Liver (tissue), 9 donors: ENCODE measurements around the gene TMEM115. TPM values are rescaled to one million over a fixed set of nuclear protein-coding genes. Genes with fewer than 3 reads are reported as not detected.

Experiments used
- DNase-seq: peaks from one replicate; pipeline ENCODE4 v3.0.0-alpha.2; 2017; ENCODE audit warnings: low spot score
- H3K27ac ChIP-seq, 2 donors: one replicate each; pipeline ENCODE4 v1.7.0; 2013; ENCODE audit warnings: inconsistent platforms in 2 of 2, low read length in 2 of 2, control low read depth in 1 of 2, low read depth in 1 of 2, mild to moderate bottlenecking in 1 of 2
- H3K27me3 ChIP-seq, 4 donors: one replicate each; pipeline versions ENCODE4 v1.6.1 to v1.7.0; 2013; ENCODE audit warnings: low read length in 3 of 4, inconsistent platforms in 1 of 4, mild to moderate bottlenecking in 1 of 4, moderate library complexity in 1 of 4; ENCODE audit not compliant: control insufficient read depth in 4 of 4, insufficient read depth in 4 of 4
- H3K36me3 ChIP-seq, 4 donors: one replicate each; pipeline versions ENCODE4 v1.6.1 to v1.7.0; 2013; ENCODE audit warnings: low read length in 3 of 4, mild to moderate bottlenecking in 3 of 4, low read depth in 1 of 4, moderate library complexity in 1 of 4; ENCODE audit not compliant: control insufficient read depth in 4 of 4, insufficient read depth in 3 of 4
- H3K4me1 ChIP-seq, 4 donors: one replicate each; pipeline versions ENCODE4 v1.6.1 to v1.7.0; 2013; ENCODE audit warnings: low read length in 3 of 4, mild to moderate bottlenecking in 3 of 4, moderate library complexity in 1 of 4; ENCODE audit not compliant: control insufficient read depth in 4 of 4, insufficient read depth in 4 of 4
- H3K4me3 ChIP-seq, 3 donors: one replicate each; pipeline versions ENCODE4 v1.6.1 to v1.7.0; 2013; ENCODE audit warnings: low read length in 3 of 3, control low read depth in 1 of 3, low read depth in 1 of 3, mild to moderate bottlenecking in 1 of 3
- H3K9ac ChIP-seq, 2 donors: one replicate each; pipeline ENCODE4 v1.7.0; 2013; ENCODE audit warnings: low read length in 2 of 2, mild to moderate bottlenecking in 2 of 2, moderate library complexity in 2 of 2, control low read depth in 1 of 2, low read depth in 1 of 2
- H3K9me3 ChIP-seq, 4 donors: one replicate each; pipeline versions ENCODE4 v1.6.1 to v1.7.0; 2013; ENCODE audit warnings: low read length in 3 of 4; ENCODE audit not compliant: control insufficient read depth in 4 of 4
- ATF3 ChIP-seq: IDR thresholded peaks from 2 replicates; pipeline ENCODE4 v1.6.1; 2016; ENCODE audit warnings: antibody characterized with exemption
- EGR1 ChIP-seq, 2 donors: IDR thresholded peaks; 2 replicates each; pipeline ENCODE4 v1.6.1; 2016 to 2018; ENCODE audit warnings: antibody characterized with exemption in 2 of 2, low read depth in 2 of 2
- FOXA1 ChIP-seq: IDR thresholded peaks from 2 replicates; pipeline ENCODE4 v1.6.1; 2016; ENCODE audit warnings: antibody characterized with exemption
- FOXA2 ChIP-seq: IDR thresholded peaks from 2 replicates; pipeline ENCODE4 v1.6.1; 2016; ENCODE audit warnings: antibody characterized with exemption
- GABPA ChIP-seq, 2 donors: IDR thresholded peaks in 1 of 2; conservative IDR thresholded peaks in 1 of 2; 2 replicates each; pipeline ENCODE4 v1.6.1; 2016; ENCODE audit warnings: antibody characterized with exemption in 2 of 2, mild to moderate bottlenecking in 1 of 2, moderate library complexity in 1 of 2
- HNF4A ChIP-seq, 2 donors: conservative IDR thresholded peaks; 2 replicates each; pipeline ENCODE4 v1.6.1; 2016; ENCODE audit warnings: antibody characterized with exemption in 2 of 2, mild to moderate bottlenecking in 2 of 2
- JUND ChIP-seq, 2 donors: IDR thresholded peaks; 2 replicates each; pipeline ENCODE4 v1.6.1; 2016; ENCODE audit warnings: antibody characterized with exemption in 2 of 2
- NR2F2 ChIP-seq: IDR thresholded peaks from 2 replicates; pipeline ENCODE4 v1.6.1; 2016; ENCODE audit warnings: antibody characterized with exemption
- RAD21 ChIP-seq, 2 donors: IDR thresholded peaks; 2 replicates each; pipeline ENCODE4 v1.6.1; 2016; ENCODE audit warnings: antibody characterized with exemption in 2 of 2, mild to moderate bottlenecking in 2 of 2
- RXRA ChIP-seq, 2 donors: IDR thresholded peaks; 2 replicates each; pipeline ENCODE4 v1.6.1; 2017 to 2018; ENCODE audit warnings: antibody characterized with exemption in 2 of 2, mild to moderate bottlenecking in 1 of 2
- SP1 ChIP-seq: IDR thresholded peaks from 2 replicates; pipeline ENCODE4 v1.6.1; 2018; ENCODE audit warnings: antibody characterized with exemption, mild to moderate bottlenecking
- TAF1 ChIP-seq: conservative IDR thresholded peaks from 2 replicates; pipeline ENCODE4 v1.6.1; 2016; ENCODE audit warnings: antibody characterized with exemption, mild to moderate bottlenecking
- YY1 ChIP-seq: IDR thresholded peaks from 2 replicates; pipeline ENCODE4 v1.6.1; 2016; ENCODE audit warnings: antibody characterized with exemption, mild to moderate bottlenecking
- ZBTB33 ChIP-seq: IDR thresholded peaks from 2 replicates; pipeline ENCODE4 v1.6.1; 2016; ENCODE audit warnings: antibody characterized with exemption
- WGBS: extraction: QIAGEN DNeasy Blood & Tissue Kit; methylation state at CpG from one replicate; pipeline ENCODE4 v1.1.7; 2013; 5-methylcytosine and 5-hydroxymethylcytosine counted together
- polyA plus RNA-seq, 2 donors: library from polyadenylated mRNA; stranded (reverse) in 1 of 2; unstranded in 1 of 2; fragments of 200-250 nt in 1 of 2; fragments of >200 nt in 1 of 2; fragmentation: Nextera tagmentation in 1 of 2; extraction: Ambion mirVana in 1 of 2; gene quantifications; one replicate each; pipeline versions ENCODE4 v1.2.1 to v1.2.3, GENCODE V29; 2013 to 2015
- total RNA-seq, 2 donors: library from RNA; depleted of rRNA; stranded (reverse); fragments of >200 nt; gene quantifications; one replicate each; pipeline ENCODE4 v1.2.3, GENCODE V29; 2014
- TF ChIP-seq, protein P1 (sequence below): IDR thresholded peaks from 2 replicates; pipeline ENCODE4 v1.6.1; 2016; ENCODE audit warnings: antibody characterized with exemption, mild to moderate bottlenecking
- TF ChIP-seq, protein P2 (sequence below): IDR thresholded peaks from 2 replicates; pipeline ENCODE4 v1.6.1; 2016; ENCODE audit warnings: antibody characterized with exemption
- donor health status: healthy.
- donor health status: healthy.
- donor health status: healthy.
- donor health status: healthy.
- donor health status: healthy.

The TMEM115 gene
- total and polyA plus RNA-seq, 4 donors = 18.6 to 23.0 (median 19.8) TPM

DNA sequence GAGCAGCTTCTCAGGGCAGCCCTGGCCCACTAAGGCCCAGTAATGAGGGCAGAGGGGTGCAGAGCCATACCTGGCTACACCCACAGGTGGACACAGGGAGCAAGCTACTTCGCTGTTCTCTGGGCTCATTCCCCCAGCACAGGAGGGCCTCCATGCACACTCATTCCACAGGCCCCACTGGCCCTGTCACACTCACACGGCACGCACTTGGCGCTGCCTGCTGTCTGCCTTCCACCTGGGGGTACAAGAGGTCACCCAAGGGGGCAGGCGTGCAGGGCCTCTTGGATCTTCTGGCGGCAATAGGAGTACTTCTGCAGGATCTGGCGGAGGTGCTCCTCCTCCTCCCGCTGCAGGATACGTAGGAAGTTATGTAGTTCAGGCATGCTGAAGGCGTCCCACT lies 29.0 kb downstream of the TMEM115 start:
- Histone ChIP-seq H3K9me3 (no peaks in the 10 kb centered on the region), H3K27ac (no peak overlapping the region), H3K9ac (no peak overlapping the region), H3K4me3 (no peak overlapping the region), H3K36me3 (peaks cover 4 to 34% (median 17%) of the 10 kb centered on the region in 4 donors), H3K4me1 (peaks cover 5 to 45% (median 23%) of the 10 kb centered on the region in 4 donors), H3K27me3 (no peaks in the 10 kb centered on the region)
- 94% methylated on average over 10 of the region's 10 CpGs for WGBS
- TF ChIP-seq JUND (IDR thresholded peaks at IDR 0.05) = no peak
- no peak for TF ChIP-seq TAF1
- no peak for TF ChIP-seq RAD21 (IDR thresholded peaks at IDR 0.05)
- TF ChIP-seq HNF4A (conservative IDR thresholded peaks at IDR 0.05) = no peak
- TF ChIP-seq FOXA2 = no peak
- no peak for TF ChIP-seq ZBTB33
- TF ChIP-seq, protein P1, sequence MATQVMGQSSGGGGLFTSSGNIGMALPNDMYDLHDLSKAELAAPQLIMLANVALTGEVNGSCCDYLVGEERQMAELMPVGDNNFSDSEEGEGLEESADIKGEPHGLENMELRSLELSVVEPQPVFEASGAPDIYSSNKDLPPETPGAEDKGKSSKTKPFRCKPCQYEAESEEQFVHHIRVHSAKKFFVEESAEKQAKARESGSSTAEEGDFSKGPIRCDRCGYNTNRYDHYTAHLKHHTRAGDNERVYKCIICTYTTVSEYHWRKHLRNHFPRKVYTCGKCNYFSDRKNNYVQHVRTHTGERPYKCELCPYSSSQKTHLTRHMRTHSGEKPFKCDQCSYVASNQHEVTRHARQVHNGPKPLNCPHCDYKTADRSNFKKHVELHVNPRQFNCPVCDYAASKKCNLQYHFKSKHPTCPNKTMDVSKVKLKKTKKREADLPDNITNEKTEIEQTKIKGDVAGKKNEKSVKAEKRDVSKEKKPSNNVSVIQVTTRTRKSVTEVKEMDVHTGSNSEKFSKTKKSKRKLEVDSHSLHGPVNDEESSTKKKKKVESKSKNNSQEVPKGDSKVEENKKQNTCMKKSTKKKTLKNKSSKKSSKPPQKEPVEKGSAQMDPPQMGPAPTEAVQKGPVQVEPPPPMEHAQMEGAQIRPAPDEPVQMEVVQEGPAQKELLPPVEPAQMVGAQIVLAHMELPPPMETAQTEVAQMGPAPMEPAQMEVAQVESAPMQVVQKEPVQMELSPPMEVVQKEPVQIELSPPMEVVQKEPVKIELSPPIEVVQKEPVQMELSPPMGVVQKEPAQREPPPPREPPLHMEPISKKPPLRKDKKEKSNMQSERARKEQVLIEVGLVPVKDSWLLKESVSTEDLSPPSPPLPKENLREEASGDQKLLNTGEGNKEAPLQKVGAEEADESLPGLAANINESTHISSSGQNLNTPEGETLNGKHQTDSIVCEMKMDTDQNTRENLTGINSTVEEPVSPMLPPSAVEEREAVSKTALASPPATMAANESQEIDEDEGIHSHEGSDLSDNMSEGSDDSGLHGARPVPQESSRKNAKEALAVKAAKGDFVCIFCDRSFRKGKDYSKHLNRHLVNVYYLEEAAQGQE = no peak
- TF ChIP-seq, protein P2, sequence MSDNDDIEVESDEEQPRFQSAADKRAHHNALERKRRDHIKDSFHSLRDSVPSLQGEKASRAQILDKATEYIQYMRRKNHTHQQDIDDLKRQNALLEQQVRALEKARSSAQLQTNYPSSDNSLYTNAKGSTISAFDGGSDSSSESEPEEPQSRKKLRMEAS = no peak
- no peak for TF ChIP-seq SP1
- no peak for TF ChIP-seq GABPA (IDR thresholded peaks at IDR 0.05 in 1 of 2, conservative IDR thresholded peaks at IDR 0.05 in 1 of 2)
- no peak for TF ChIP-seq FOXA1
- no peak for TF ChIP-seq NR2F2
- TF ChIP-seq EGR1 (IDR thresholded peaks at IDR 0.05; ENCODE audit: low read depth in 2 of 2) = no peak
- TF ChIP-seq RXRA (IDR thresholded peaks at IDR 0.05) = no peak
- TF ChIP-seq ATF3 = no peak
- no peak for DNase-seq

DNA sequence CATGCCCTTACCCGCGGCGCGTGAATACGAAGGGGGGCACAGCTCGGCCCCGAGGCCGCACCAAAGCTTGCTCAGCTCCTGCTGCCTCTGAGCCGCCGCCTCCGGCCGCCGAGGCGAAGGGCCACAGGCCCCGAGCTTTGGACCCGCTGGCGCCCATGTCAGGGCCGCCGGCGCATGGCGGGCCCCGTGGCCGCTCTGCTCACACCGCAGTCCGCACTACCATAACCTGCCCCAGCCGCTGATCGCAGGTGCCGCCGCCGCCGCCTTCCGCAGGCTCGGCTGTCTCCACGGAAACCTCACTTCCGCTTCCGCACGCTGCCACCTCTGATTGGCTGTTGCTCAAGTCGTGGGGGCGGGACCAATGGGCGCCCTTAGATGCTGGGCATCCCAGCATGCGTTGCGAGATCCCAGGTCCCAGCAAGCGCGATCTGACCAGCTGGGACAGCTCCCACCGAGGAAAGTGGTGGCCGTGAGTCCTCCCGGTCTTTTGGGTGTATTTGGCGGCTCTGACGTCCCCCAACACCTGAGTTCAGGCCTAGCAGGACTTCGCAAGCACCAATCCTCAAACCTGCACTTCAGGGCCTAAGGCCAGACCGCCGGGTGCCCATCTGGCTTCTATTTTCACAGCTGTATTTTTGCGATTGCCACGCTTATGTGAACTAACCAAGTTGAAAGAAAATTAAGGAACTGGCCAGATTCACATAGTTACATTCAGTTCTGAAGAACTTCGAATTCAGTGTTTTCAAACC lies 31.2 kb downstream of the TMEM115 start, which contains the start of gene TUSC2:
Gene TUSC2 (minus strand): TSS at position 281 of the 749 bp plus-strand sequence. CDS start 124 bp downstream, at position 157.
- H3K9ac ChIP-seq = peak within 1 kb of the TSS; percentile 63 to 75
- H3K4me3 ChIP-seq = peak within 1 kb of the TSS; percentile 82 to 87 (median 83)
- 1% methylated on average over 55 of the region's 55 CpGs for WGBS
- peak; percentile 96 for DNase-seq
- TF ChIP-seq, protein P2 = peak; percentile 55
- peak; percentile 63 for TF ChIP-seq SP1
- TF ChIP-seq JUND (IDR thresholded peaks at IDR 0.05) = no peak
- TF ChIP-seq, protein P1 = peak; percentile 74
- peak; percentile 75 to 95 for TF ChIP-seq GABPA (IDR thresholded peaks at IDR 0.05 in 1 of 2, conservative IDR thresholded peaks at IDR 0.05 in 1 of 2)
- TF ChIP-seq EGR1 (IDR thresholded peaks at IDR 0.05; ENCODE audit: low read depth in 2 of 2) = peak in 1 of 2 donors; percentile 83
- TF ChIP-seq YY1 = peak; percentile 75
- TF ChIP-seq NR2F2 = no peak
- no peaks in the 10 kb centered on the region for H3K9me3 ChIP-seq
- no peaks in the 10 kb centered on the region for H3K27me3 ChIP-seq
- H3K4me1 ChIP-seq = peaks cover 2 to 51% (median 34%) of the 10 kb centered on the region in 4 donors
- H3K36me3 ChIP-seq = peaks cover 4 to 34% (median 17%) of the 10 kb centered on the region in 4 donors
- H3K27ac ChIP-seq = peak within 1 kb of the TSS; percentile 72 to 74
